HK-2 (cell line): Measurements from ENCODE around the gene RRP1B.
"Not testable (repeated sequence)": the region's sequence is repeated elsewhere in the genome, so short reads cannot be mapped to it uniquely, and the experiment has no call there.

Experiments
- DNase-seq: peaks from one replicate; pipeline ENCODE4 v3.0.0-alpha.2; 2018; ENCODE audit not compliant: unreplicated experiment

RRP1B gene

GRCh38 chr21:43639470-43640353, 19.6 kb upstream of the RRP1B start:
- DNase-seq, result no peak

GRCh38 chr21:43640400-43640799, 19.0 kb upstream of the RRP1B start:
- DNase-seq, result no peak

GRCh38 chr21:43643193-43643592, 16.2 kb upstream of the RRP1B start:
- DNase-seq, result no peak

- DNase-seq, result no peak
Measured at GRCh38 chr21:43644071-43644470, 15.3 kb upstream of the RRP1B start.

- DNase-seq, result no peak
Measured at GRCh38 chr21:43644609-43645008, 14.8 kb upstream of the RRP1B start.

- no peak for DNase-seq
Measured at GRCh38 chr21:43645136-43645891, 14.0 kb upstream of the RRP1B start.

GRCh38 chr21:43645976-43646375, 13.4 kb upstream of the RRP1B start:
- DNase-seq, result no peak

GRCh38 chr21:43646550-43647260, 12.7 kb upstream of the RRP1B start:
- peak; percentile 84 for DNase-seq

GRCh38 chr21:43648171-43648570, 11.2 kb upstream of the RRP1B start:
- DNase-seq, result no peak

- not testable (repeated sequence) for DNase-seq
Measured at GRCh38 chr21:43651926-43652325, 7.4 kb upstream of the RRP1B start.

- DNase-seq, result no peak
Measured at GRCh38 chr21:43652616-43653015, 6.7 kb upstream of the RRP1B start.

- DNase-seq, result no peak
Measured at GRCh38 chr21:43653626-43654025, 5.7 kb upstream of the RRP1B start.

GRCh38 chr21:43654806-43655489, 4.4 kb upstream of the RRP1B start:
- no peak for DNase-seq

GRCh38 chr21:43657355-43658087, 1.8 kb upstream of the RRP1B start:
- DNase-seq, result no peak

GRCh38 chr21:43658088-43658741, 1.1 kb upstream of the RRP1B start:
- no peak for DNase-seq

- no peak for DNase-seq
Measured at GRCh38 chr21:43658769-43659135, 608 bp upstream of the RRP1B start.

- DNase-seq, result no peak
Measured at GRCh38 chr21:43662286-43662685, 2.9 kb downstream of the RRP1B start.

GRCh38 chr21:43663033-43663432, 3.7 kb downstream of the RRP1B start:
- no peak for DNase-seq

GRCh38 chr21:43664358-43664757, 5.0 kb downstream of the RRP1B start:
- DNase-seq, result no peak

- no peak for DNase-seq
Measured at GRCh38 chr21:43665879-43666278, 6.5 kb downstream of the RRP1B start.
